Measurements from ENCODE around the gene C14orf93. TPM values are rescaled to one million over a fixed set of nuclear protein-coding genes. Genes with fewer than 3 reads are reported as not detected.

Gene C14orf93
- total RNA-seq, 1 experiment from 2014 or later: 9.9 TPM

DNA sequence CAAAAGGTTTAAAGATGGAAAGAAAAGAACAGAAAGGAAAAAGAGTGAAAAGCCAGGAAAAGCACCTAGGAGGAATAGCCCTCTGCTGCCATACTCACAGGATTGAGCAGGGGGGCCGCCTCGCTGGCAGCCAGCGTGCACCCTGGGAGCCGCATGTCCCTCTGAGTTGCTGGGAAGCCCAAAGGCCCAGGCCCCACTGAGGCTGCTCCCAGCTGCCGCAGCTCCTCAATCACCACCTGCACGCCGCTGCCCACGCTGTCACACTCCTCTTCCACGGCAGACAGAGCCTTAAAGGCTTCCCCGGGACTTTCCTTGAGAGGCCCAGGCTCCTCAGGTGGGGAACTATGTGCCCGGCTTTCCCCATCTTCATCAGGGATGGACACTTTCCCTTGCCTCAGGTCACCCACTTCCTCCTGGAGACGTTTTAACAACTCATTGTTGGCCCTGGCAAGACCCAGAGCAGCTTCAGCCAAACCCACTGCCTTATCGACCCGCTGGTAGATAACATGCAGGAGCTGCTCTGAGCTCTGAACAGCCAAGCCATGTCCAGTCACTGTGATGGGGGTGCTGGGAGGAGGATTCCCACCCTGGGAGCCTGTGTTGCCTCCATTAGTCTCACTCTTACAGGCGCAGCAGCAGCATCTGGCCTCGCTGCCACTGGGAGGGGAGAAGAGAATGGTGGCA, 11.5 kb downstream of the C14orf93 start:
- no TSS peak for BruUV-seq (replicated peaks)
- no peaks in the 10 kb centered on the region for H3K36me3 ChIP-seq (ENCODE audit: insufficient read depth, low read length, poor library complexity, severe bottlenecking)
- intact Hi-C loops (cut with micrococcal nuclease; ENCODE audit: unreplicated experiment): no loop called here
- TF ChIP-seq, protein P1, sequence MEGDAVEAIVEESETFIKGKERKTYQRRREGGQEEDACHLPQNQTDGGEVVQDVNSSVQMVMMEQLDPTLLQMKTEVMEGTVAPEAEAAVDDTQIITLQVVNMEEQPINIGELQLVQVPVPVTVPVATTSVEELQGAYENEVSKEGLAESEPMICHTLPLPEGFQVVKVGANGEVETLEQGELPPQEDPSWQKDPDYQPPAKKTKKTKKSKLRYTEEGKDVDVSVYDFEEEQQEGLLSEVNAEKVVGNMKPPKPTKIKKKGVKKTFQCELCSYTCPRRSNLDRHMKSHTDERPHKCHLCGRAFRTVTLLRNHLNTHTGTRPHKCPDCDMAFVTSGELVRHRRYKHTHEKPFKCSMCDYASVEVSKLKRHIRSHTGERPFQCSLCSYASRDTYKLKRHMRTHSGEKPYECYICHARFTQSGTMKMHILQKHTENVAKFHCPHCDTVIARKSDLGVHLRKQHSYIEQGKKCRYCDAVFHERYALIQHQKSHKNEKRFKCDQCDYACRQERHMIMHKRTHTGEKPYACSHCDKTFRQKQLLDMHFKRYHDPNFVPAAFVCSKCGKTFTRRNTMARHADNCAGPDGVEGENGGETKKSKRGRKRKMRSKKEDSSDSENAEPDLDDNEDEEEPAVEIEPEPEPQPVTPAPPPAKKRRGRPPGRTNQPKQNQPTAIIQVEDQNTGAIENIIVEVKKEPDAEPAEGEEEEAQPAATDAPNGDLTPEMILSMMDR (conservative IDR thresholded peaks at IDR 0.05; ENCODE audit: low read depth, low read length): no peak
- H3K27me3 ChIP-seq (replicated peaks; ENCODE audit: insufficient read depth, low read depth, low read length, poor library complexity): no peaks in the 10 kb centered on the region
- H3K4me3 ChIP-seq (ENCODE audit: low read depth, low read length, poor library complexity, severe bottlenecking): no peak overlapping the region
- CTCF ChIA-PET: no interaction called here
- peak overlapping the region; percentile 24 for H3K27ac ChIP-seq (ENCODE audit: low read depth, low read length, poor library complexity, severe bottlenecking)
- no peaks in the 10 kb centered on the region for H3K9me3 ChIP-seq (ENCODE audit: low read depth, low read length, poor library complexity, severe bottlenecking)
- POLR2A ChIA-PET (ENCODE audit: low non-redundant PET): no interaction called here
- no peak for DNase-seq (ENCODE audit: low spot score)
- peaks cover 42% of the 10 kb centered on the region for H3K4me1 ChIP-seq (ENCODE audit: insufficient read depth, low read length, poor library complexity, severe bottlenecking)

DNA sequence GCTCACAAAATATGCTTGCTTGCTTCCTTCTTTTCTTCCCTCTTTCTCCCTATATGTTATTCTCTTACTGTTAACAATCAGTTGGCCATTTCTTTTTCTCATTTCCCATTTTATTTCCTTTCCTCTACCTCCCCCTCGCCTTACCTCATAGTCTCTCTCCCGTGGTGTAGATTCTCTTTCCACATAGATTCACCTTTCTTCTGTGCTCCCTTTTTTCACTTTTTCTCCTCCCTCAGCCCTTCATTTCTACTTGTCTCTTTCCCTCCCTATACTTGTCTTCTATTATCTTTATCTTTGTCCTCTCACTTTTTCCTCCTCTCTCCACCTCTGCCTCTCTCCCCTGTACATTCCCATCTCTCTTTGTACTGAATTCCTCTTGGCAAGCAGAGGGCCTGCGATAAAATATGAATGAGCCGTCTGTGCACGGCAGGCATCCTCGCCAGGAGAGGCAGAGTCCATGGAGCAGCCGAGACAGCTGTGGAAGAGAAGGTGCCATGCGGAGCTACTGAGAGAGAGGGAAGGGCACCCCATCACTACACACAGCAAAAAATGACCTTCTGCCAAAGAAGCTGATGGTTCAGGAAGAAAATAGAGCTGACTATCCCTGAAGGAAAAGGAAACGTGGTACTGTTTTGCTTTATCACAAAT, 12.1 kb downstream of the C14orf93 start:
- no peak for DNase-seq (ENCODE audit: low spot score)
- no TSS peak for BruUV-seq (replicated peaks)
- peak overlapping the region; percentile 24 for H3K27ac ChIP-seq (ENCODE audit: low read depth, low read length, poor library complexity, severe bottlenecking)
- H3K9me3 ChIP-seq (ENCODE audit: low read depth, low read length, poor library complexity, severe bottlenecking): no peaks in the 10 kb centered on the region
- peaks cover 42% of the 10 kb centered on the region for H3K4me1 ChIP-seq (ENCODE audit: insufficient read depth, low read length, poor library complexity, severe bottlenecking)
- H3K4me3 ChIP-seq (ENCODE audit: low read depth, low read length, poor library complexity, severe bottlenecking): no peak overlapping the region
- POLR2A ChIA-PET (ENCODE audit: low non-redundant PET): no interaction called here
- intact Hi-C loops (cut with micrococcal nuclease; ENCODE audit: unreplicated experiment): no loop called here
- TF ChIP-seq EZH2 (IDR thresholded peaks at IDR 0.05; ENCODE audit: borderline replicate concordance, low read depth, low read length, poor library complexity, severe bottlenecking): no peak
- TF ChIP-seq, protein P1 (conservative IDR thresholded peaks at IDR 0.05; ENCODE audit: low read depth, low read length): no peak
- H3K36me3 ChIP-seq (ENCODE audit: insufficient read depth, low read length, poor library complexity, severe bottlenecking): no peaks in the 10 kb centered on the region
- CTCF ChIA-PET: no interaction called here
- H3K27me3 ChIP-seq (replicated peaks; ENCODE audit: insufficient read depth, low read depth, low read length, poor library complexity): no peaks in the 10 kb centered on the region

DNA sequence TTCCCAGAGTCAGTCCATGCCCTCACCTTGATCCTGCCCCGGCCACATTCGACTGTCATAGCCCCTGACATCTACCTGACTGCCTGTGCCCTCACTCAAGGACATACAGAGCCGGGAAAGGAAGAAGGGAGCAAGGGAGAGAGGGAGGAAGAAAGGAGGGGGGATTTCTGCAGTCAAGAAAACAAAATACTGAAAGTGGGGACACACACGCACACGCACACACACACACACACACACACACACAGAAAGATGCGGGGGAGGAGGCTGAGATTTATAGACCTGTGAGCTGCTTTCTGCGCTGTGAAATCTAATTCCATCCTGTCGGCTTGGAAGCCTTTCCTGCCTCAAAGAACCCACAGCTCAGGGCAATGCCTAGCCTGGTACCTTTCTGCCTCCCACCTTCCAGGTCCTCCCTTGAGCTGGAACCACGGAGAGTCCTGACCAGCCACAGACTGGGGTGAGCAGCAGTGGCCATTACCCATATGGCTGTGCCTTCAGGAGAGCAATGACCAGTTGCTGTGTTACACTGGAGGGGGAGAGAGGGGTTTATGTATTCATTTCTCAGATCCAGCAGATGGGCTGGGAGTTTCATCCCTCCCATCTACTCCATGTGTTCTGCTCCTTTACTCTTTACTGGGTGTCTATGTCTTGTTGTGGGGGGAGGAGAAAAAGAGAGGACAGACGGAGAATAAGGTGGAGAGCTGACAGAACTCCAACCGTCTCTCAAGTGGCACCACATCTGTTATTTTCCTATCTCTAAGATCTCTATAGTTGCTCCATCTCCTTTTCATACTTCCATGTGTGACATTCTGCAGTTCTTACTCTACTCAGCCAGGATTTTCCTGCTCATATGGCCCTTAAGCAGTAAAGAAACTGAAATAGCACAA, 12.9 kb downstream of the C14orf93 start:
- H3K4me1 ChIP-seq (ENCODE audit: insufficient read depth, low read length, poor library complexity, severe bottlenecking): peaks cover 42% of the 10 kb centered on the region
- BruUV-seq (replicated peaks): no TSS peak
- CTCF ChIA-PET: interaction anchor here (1.5 kb wide), 1 partner anchor 71 kb away, joined by 4 read pairs; no protein-coding TSS in a partner anchor
- no peaks in the 10 kb centered on the region for H3K27me3 ChIP-seq (replicated peaks; ENCODE audit: insufficient read depth, low read depth, low read length, poor library complexity)
- H3K9me3 ChIP-seq (ENCODE audit: low read depth, low read length, poor library complexity, severe bottlenecking): no peaks in the 10 kb centered on the region
- DNase-seq (ENCODE audit: low spot score): peak; percentile 45
- peak overlapping the region; percentile 8 for H3K4me3 ChIP-seq (ENCODE audit: low read depth, low read length, poor library complexity, severe bottlenecking)
- H3K36me3 ChIP-seq (ENCODE audit: insufficient read depth, low read length, poor library complexity, severe bottlenecking): no peaks in the 10 kb centered on the region
- POLR2A ChIA-PET (ENCODE audit: low non-redundant PET): interaction anchor here (0.6 kb wide), 1 partner anchor 30 kb away, joined by 3 read pairs; no protein-coding TSS in a partner anchor
- peak overlapping the region; percentile 53 for H3K27ac ChIP-seq (ENCODE audit: low read depth, low read length, poor library complexity, severe bottlenecking)
- intact Hi-C loops (cut with micrococcal nuclease; ENCODE audit: unreplicated experiment): no loop called here
- TF ChIP-seq, protein P1 (conservative IDR thresholded peaks at IDR 0.05; ENCODE audit: low read depth, low read length): no peak
